CD4-positive, alpha-beta T cell treated with Interleukin-6 at 100 ng/mL for 8 hours (primary cell): ENCODE measurements around the gene P2RX4.
"Not testable (repeated sequence)": the region's sequence is repeated elsewhere in the genome, so short reads cannot be mapped to it uniquely, and the experiment has no call there.

Experiments used
- DNase-seq: peaks from one replicate; pipeline ENCODE4 v3.0.0-alpha.2; 2020; ENCODE audit warnings: mixed read lengths, low spot score

Gene P2RX4

DNA sequence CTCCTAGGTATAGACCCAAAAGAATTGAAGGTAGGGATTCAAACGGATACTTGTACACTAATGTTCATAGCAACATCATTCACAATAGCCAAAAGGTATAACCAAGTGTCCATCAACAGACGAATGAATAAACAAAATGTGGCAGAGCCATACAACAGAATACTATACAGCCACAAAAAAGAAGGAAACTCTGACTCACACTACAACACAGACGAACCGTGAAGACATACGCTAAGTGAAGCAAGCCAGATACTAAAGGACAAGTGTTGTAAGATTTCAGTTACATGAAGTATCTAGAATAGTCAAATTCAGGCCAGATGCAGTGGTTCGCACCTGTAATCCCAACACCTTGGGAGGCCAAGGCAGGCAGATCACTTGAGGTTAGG lies 67.4 kb downstream of the P2RX4 start:
- no peak for DNase-seq

DNA sequence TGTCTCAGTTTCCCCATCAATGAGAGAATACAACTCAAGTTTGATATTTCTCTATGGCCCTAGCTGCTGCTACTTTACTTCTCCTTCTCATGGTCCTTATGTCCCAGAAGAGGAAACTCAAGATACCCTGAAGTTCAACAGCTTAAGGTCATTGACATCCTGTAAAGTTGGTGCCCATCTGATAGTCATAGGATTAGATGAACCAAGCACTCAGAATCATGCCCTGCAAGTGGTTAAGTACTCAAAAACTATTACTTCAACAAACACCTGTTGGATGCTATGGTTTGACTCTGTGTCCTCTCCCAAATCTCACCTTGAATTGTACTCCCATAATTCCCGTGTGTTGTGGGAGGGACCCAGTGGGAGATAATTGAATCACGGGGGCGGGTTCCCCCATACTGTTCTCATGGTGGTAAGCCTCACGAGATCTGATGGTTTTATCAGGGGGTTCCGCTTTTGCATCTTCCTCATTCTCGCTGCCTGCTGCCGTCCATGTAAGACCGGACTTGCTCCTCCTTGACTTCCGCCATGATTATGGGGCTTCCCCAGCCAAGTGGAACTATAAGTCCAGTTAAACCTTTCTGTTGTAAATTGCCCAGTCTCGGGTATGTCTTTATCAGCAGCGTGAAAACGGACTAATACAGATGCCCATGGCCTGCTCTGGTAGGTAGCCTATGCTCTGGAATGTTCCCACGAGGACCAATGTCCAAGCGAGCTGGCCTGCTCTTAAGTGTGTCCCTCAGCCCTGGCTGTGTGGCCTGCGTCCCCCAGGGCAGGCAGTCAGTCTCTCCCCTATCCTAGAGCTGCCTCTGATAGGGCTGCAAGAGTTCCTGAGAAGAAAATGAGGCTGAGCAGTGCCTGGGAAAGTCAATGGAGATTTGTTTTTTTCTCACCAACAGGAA lies 68.5 kb downstream of the P2RX4 start:
- no peak for DNase-seq

DNA sequence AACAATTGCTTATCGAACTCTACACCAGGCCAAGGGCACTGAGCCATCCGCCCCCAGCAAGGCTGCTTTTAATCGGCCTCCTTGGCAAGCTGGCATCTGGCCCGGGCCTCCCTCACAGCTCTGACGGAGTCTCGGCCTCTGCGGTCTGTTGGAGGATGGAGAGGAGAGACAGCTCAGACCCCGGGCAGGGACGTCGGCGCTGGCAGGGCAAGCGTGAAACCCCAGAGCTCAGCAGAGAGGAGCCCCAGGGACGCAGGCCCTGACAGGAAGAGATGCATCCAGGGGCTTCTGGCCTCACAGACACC lies 69.1 kb downstream of the P2RX4 start:
- DNase-seq, result no peak

DNA sequence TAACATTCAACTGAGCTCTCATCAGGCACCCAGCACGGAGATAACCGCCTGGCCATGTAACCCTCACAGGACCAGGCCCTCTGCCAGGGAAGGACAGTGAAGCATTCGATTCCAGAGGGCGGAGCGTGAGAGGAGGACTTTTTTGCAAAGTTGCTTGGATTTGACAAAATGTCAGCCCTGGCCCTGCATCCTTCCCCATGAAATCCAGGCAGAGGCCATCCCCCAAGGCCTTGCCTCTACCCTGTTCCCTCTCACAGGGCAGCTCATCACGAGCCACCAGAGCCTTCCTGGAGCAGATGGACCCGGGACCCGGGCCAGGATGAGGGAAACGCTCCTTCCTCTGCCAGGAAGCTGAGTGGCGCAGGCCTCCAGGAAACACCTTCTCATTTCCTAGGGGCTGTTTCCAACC lies 69.6 kb downstream of the P2RX4 start:
- no peak for DNase-seq

- not testable (repeated sequence) for DNase-seq
These were observed 70.6 kb downstream of the P2RX4 start for GRCh38 chr12:121280531-121280930.

DNA sequence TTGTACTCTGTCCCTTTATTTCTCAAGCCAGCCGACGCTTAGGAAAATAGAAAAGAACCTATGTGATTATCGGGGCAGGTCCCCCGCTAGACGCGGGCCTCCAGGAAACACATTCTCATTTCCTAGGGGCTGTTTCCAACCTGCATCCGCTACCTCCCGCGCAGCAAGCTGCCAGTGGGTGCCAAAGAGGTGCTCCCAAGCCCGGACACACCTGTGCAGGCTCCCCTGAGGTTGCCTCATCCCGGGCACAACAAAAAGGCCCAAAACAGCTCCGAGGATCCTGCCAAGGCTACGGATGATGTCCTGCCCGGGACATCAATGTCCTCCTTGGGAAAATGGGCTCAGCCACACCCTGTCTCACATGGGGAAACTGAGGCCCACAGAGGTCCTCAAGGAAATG lies 71.2 kb downstream of the P2RX4 start:
- not testable (repeated sequence) for DNase-seq

GRCh38 chr12:121282072-121282742 lies 72.3 kb downstream of the P2RX4 start:
- no peak for DNase-seq

DNA sequence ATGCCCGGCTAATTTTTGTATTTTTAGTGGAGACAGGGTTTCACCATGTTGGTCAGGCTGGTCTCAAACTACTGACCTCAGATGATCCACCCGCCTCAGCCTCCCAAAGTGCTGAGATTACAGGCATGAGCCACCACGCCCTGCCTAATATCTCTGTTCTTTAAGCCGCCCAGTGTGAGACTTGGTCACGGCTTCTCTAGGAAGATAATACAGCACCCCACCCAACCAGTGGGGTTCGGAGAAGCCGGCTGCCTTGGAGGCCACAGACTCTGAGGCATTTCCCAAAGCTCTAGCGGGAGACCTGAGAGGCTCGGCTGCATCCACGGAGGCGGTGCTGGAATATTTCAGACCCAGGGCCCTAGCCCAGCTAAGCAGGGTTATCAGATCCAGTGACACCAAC lies 73.0 kb downstream of the P2RX4 start:
- DNase-seq, result not testable (repeated sequence)

- no peak for DNase-seq
These were observed 73.5 kb downstream of the P2RX4 start for GRCh38 chr12:121283388-121283787.
